GOT3 (cell line): ENCODE measurements around the gene KCNN3.
"Not testable (repeated sequence)": the region's sequence is repeated elsewhere in the genome, so short reads cannot be mapped to it uniquely, and the experiment has no call there.

Experiments
- DNase-seq: peaks from one replicate; lab custom pipeline; 2025; ENCODE audit warnings: mixed read lengths; lab: John Stamatoyannopoulos, UW

Gene KCNN3

GRCh38 chr1:154870115-154870571 lies at the start of gene KCNN3:
TSS of gene KCNN3 (minus strand) at chr1:154870281. CDS start at chr1:154869964, 317 bp downstream.
- peak; percentile 55 for DNase-seq

GRCh38 chr1:154913273-154913672 lies 43.2 kb upstream of the KCNN3 start:
- no peak for DNase-seq

DNA sequence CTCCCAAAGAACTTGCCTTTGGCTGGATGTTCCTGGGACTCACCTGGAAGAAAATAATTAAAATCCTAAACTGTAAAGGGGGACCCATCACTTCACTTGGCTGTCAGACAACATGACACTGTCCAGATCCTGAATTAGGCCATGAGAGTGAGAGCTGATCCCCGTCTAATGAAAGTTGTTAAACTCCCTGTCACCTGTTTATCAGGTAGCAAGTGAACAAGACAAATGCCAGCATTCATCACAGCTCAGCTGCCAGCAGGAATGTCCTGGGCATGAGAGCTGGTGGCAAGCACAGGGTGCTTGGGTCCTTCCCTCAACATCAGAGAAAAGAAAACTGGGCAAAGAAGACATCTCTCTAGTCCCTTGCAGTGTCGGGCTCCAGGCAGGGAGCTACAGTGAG lies 42.7 kb upstream of the KCNN3 start:
- no peak for DNase-seq

GRCh38 chr1:154911691-154912550 lies 41.8 kb upstream of the KCNN3 start:
- DNase-seq = no peak

DNA sequence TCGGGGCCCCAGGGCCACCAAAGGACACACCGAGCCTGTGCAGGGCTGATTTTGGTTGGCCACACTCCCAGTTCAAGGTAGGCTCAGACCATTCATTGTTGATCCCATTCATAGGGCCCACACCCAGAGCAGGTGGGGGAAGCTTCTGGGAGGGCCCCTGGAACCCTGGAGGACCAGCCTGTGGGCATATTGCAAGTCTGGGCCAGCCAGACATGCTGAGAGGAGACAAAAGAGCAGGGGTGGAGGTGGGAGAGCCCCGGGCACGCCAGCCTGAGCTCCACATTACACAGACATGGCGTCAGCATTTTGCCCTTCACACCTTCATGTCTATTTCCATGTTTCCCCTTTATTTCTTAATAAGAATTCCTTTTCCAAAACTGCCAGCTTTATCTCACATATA lies 40.8 kb upstream of the KCNN3 start:
- DNase-seq = no peak

GRCh38 chr1:154908937-154909336 lies 38.9 kb upstream of the KCNN3 start:
- no peak for DNase-seq

DNA sequence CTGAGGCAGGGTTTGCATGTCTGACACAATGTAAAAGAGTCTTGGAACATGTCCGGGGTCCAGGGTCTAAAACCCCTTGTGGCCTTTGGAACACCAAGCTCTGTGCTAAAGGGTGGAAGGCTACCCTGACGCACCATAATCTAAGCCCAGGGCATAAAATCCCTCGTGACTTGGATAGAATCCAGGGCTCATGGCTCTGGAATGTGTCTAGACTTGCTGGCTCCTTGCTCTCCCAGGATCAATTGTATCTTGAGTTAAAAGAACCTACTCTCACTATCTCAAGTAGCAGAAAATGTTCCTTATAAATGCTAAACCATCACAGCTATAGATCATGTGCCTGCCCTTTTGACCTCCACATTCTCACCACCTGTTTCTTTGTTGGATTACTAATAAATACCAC lies 38.0 kb upstream of the KCNN3 start:
- not testable (repeated sequence) for DNase-seq

- DNase-seq = no peak
These were observed 36.6 kb upstream of the KCNN3 start for GRCh38 chr1:154906621-154907081.

GRCh38 chr1:154902938-154903566 lies 33.0 kb upstream of the KCNN3 start:
- DNase-seq = no peak

DNA sequence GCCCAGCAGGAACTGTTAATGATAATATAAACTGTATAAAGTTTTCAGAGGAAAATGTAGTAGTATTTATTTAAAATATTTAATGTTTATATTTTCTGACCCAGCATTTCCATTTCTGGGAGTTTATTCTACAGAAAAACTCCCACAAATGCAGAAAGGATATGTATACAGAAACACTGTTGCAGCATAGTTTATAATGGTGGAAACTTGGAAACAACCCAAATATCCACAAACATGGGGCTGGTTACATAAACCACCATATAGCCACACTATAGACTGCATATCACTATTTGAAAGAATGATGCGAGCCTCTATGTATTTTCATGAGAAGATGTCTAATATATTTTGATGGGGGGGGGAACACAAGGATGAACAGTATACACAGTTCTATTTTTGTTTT lies 31.5 kb upstream of the KCNN3 start:
- no peak for DNase-seq

DNA sequence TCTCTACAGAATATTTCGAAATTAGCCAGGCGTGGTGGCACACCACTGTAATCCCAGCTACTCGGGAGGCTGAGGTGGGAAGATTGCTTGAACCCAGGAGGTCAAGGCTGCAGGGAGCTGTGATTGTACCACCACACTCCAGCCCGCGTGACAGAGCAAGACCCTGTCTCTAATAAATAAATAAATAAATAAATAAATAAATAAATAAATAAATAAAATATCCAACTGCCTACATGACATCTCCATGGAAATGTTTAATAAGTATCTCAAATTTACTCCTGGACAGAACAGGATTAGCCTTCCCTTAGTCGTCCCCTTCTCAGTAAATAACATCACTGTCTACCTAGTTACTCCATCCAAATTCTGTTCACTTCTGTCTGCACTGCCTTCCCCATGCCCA lies 29.0 kb upstream of the KCNN3 start:
- no peak for DNase-seq

GRCh38 chr1:154896771-154897286 lies 26.7 kb upstream of the KCNN3 start:
- no peak for DNase-seq

DNA sequence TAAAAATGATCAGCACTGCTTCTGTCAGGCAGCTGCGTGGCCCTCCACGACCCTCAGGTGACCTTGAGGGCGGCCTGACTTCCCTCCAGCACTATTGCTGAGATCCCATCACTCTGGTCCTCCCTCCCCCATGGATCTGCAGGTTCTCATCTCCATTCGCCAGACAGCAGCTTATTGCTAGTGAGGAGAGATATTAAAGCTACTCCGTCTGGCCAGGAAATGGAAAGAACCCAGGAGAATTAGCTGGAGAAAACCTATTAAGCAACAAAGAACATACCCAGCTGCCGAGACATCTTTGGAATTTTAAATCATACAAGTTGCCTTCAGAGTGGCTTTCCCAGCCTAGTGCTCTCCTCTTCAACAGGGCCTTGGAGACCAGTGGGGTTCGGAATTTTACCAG lies 25.7 kb upstream of the KCNN3 start:
- DNase-seq = no peak

DNA sequence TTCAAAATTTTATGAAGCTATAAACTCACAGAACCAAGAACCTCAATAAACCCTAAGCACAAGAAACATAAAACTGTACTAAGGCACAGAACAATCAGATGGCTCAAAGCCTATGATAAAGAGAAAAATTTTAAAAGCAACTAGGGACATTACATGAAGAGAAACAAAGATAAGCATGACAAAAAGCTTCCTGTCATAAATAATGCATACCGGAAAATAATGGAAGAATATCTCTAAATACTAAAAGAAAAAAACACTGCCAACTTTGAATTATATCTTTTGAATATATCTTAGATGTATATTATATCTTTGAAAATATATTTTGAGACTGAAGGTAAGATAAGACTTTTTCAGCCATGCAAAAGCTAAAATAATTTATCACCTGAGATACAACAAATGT lies 21.4 kb upstream of the KCNN3 start:
- DNase-seq = no peak

DNA sequence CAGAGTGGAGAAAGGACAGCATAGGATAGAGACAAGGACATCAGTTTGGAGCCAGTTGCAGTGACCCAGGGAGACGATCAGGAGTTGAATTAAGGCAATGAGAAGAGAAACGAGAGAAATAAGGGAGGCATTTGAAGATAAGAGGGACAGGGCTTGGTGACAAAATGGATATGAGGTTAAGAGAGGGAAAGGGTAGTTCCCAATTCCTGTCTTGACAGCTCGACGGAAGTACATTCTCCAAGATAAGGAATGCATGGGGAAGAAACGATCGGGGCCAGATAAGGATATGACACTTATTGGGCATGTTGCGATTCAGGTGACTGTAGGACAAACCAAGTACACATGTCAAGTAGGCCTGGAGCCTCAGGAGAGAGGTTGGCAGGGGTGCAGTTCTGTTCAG lies 18.7 kb upstream of the KCNN3 start:
- no peak for DNase-seq

- DNase-seq = no peak
These were observed 16.4 kb upstream of the KCNN3 start for GRCh38 chr1:154886281-154887015.

- no peak for DNase-seq
These were observed 15.0 kb upstream of the KCNN3 start for GRCh38 chr1:154884869-154885701.

DNA sequence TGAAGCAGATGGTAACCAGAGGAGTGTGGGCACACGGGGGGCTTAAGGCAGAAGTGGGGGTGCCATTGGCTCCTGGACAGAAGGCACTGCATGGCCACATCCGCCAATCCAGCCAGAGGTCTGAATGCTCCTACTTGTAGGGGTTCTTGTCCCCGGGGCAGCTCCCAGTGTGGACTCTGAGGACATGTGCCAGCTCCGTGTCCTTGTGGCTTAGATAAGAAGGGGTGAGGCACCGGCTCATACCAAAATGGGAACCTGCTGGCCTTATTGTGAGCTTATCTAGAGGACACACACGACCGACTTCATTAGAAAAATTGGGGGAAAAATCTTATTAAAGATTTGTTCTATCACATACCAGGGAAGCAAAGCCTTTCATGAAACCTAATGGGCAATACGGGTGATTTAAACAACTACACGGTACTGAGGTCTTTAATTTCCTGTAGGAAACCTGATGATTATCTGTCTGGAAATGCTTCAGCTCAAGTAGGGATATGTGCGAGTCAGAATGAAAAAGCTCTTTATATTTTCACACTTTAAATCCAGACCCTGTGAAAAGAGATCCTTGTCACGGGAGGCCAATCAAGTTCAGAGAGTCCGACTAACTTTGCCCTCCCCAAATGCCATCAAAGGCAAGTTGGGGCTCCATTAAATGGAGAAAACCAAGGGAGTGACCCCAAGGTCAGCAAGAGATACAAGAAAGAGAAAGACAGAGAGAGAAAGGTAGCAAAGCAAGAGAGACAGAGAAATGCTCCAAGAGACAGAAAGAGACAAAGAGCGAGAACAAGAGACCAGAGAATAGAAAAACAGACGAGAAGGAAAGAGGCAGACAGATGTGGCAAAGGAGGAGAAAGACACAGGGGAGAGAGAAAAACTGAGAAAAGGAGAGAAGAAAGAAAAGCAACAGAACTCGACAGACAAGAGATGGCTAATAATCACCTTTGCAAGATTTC lies 14.1 kb upstream of the KCNN3 start:
- no peak for DNase-seq

- DNase-seq = no peak
These were observed 11.9 kb upstream of the KCNN3 start for GRCh38 chr1:154881820-154882535.

- DNase-seq = no peak
These were observed 10.6 kb upstream of the KCNN3 start for GRCh38 chr1:154880671-154881070.
